H9 (cell line): ENCODE measurements around the gene ADGRA1. TPM values are rescaled to one million over a fixed set of nuclear protein-coding genes. Genes with fewer than 3 reads are reported as not detected.

ENCODE experiments used
- DNase-seq: peaks from one replicate; pipeline ENCODE4 v3.0.0-alpha.2; 2017
- H2AFZ ChIP-seq: one replicate; pipeline ENCODE4 v1.6.1; 2013; ENCODE audit warnings: mild to moderate bottlenecking, low read length, control low read depth, moderate library complexity
- H2AK5ac ChIP-seq: 2 replicates; pipeline ENCODE4 v1.6.1; 2013; ENCODE audit warnings: low read length, control low read depth, mixed read lengths; ENCODE audit not compliant: insufficient read length
- H2BK120ac ChIP-seq: one replicate; pipeline ENCODE4 v1.6.1; 2013; ENCODE audit warnings: low read depth, mild to moderate bottlenecking, low read length, control low read depth, inconsistent platforms; ENCODE audit not compliant: poor library complexity, severe bottlenecking
- H2BK12ac ChIP-seq: 2 replicates; pipeline ENCODE4 v1.6.1; 2013; ENCODE audit warnings: low read length, control low read depth, mixed read lengths, low read depth; ENCODE audit not compliant: insufficient read length
- H2BK15ac ChIP-seq: 2 replicates; pipeline ENCODE4 v1.6.1; 2013; ENCODE audit warnings: low read depth, low read length, control low read depth
- H2BK20ac ChIP-seq: one replicate; pipeline ENCODE4 v1.6.1; 2013; ENCODE audit warnings: low read depth, mild to moderate bottlenecking, low read length, control low read depth, inconsistent platforms; ENCODE audit not compliant: poor library complexity, severe bottlenecking
- H2BK5ac ChIP-seq: 2 replicates; pipeline ENCODE4 v1.6.1; 2013; ENCODE audit warnings: low read length, control low read depth, mixed read lengths; ENCODE audit not compliant: insufficient read length
- H3K14ac ChIP-seq: 2 replicates; pipeline ENCODE4 v1.6.1; 2013; ENCODE audit warnings: low read length, control low read depth; ENCODE audit not compliant: insufficient read depth
- H3K18ac ChIP-seq: 2 replicates; pipeline ENCODE4 v1.6.1; 2013; ENCODE audit warnings: low read depth, mild to moderate bottlenecking, mixed read lengths, low read length, control low read depth; ENCODE audit not compliant: insufficient read length
- H3K23ac ChIP-seq: 2 replicates; pipeline ENCODE4 v1.6.1; 2013; ENCODE audit warnings: low read length, control low read depth, mixed read lengths, low read depth; ENCODE audit not compliant: insufficient read length
- H3K23me2 ChIP-seq: 2 replicates; pipeline ENCODE4 v1.6.1; 2013; ENCODE audit warnings: low read depth, mild to moderate bottlenecking, mixed read lengths, low read length, control low read depth; ENCODE audit not compliant: insufficient read length, poor library complexity, severe bottlenecking
- H3K27ac ChIP-seq: 2 replicates; pipeline ENCODE4 v1.5.1; 2013; ENCODE audit warnings: low read length, control low read depth, mixed read lengths, low read depth; ENCODE audit not compliant: insufficient read length
- H3K27me3 ChIP-seq: 2 replicates; pipeline ENCODE4 v1.6.1; 2013; ENCODE audit warnings: low read length, control low read depth, inconsistent platforms; ENCODE audit not compliant: insufficient read depth
- H3K4ac ChIP-seq: 2 replicates; pipeline ENCODE4 v1.6.1; 2013; ENCODE audit warnings: low read depth, mild to moderate bottlenecking, control low read depth, inconsistent platforms, low read length, moderate library complexity
- H3K4me1 ChIP-seq: 2 replicates; pipeline ENCODE4 v1.6.1; 2013; ENCODE audit warnings: low read length, control low read depth, inconsistent platforms; ENCODE audit not compliant: insufficient read depth
- H3K4me2 ChIP-seq: 2 replicates; pipeline ENCODE4 v1.6.1; 2013; ENCODE audit warnings: low read length, control low read depth, mixed read lengths; ENCODE audit not compliant: insufficient read length, insufficient read depth
- H3K56ac ChIP-seq: 2 replicates; pipeline ENCODE4 v1.6.1; 2013; ENCODE audit warnings: low read depth, mild to moderate bottlenecking, mixed read lengths, low read length, control low read depth; ENCODE audit not compliant: insufficient read length
- H3K79me1 ChIP-seq: 2 replicates; pipeline ENCODE4 v1.6.1; 2013; ENCODE audit warnings: low read depth, mild to moderate bottlenecking, moderate library complexity, low read length, control low read depth, inconsistent platforms; ENCODE audit not compliant: insufficient read depth, poor library complexity, severe bottlenecking
- H3K79me2 ChIP-seq: 2 replicates; pipeline ENCODE4 v1.6.1; 2013; ENCODE audit warnings: low read length, control low read depth, inconsistent platforms; ENCODE audit not compliant: insufficient read depth
- H3K9ac ChIP-seq: 2 replicates; pipeline ENCODE4 v1.6.1; 2013; ENCODE audit warnings: low read length, control low read depth, mixed read lengths; ENCODE audit not compliant: insufficient read length; ENCODE audit errors: extremely low read depth
- H3K9me3 ChIP-seq: one replicate; pipeline ENCODE4 v1.6.1; 2013; ENCODE audit warnings: low read depth, low read length, inconsistent platforms; ENCODE audit not compliant: control insufficient read depth
- H3T11ph ChIP-seq: one replicate; pipeline ENCODE4 v1.6.1; 2013; ENCODE audit warnings: mild to moderate bottlenecking, low read length, control low read depth, inconsistent platforms
- H4K20me1 ChIP-seq: one replicate; pipeline ENCODE4 v1.6.1; 2013; ENCODE audit not compliant: control insufficient read depth, insufficient read length, insufficient read depth
- H4K5ac ChIP-seq: 2 replicates; pipeline ENCODE4 v1.6.1; 2013; ENCODE audit warnings: low read depth, mild to moderate bottlenecking, mixed read lengths, low read length, control low read depth; ENCODE audit not compliant: insufficient read length
- H4K8ac ChIP-seq: replicated peaks from 2 replicates; pipeline ENCODE4 v1.6.1; 2013; ENCODE audit warnings: low read length, control low read depth, mixed read lengths, low read depth; ENCODE audit not compliant: insufficient read length
- H4K91ac ChIP-seq: 2 replicates; pipeline ENCODE4 v1.6.1; 2013; ENCODE audit warnings: low read depth, mild to moderate bottlenecking, moderate library complexity, mixed read lengths, low read length, control low read depth; ENCODE audit not compliant: insufficient read length
- H3K27ac Mint-ChIP-seq, 3 experiments: 2 replicates in 2 of 3; 3 replicates in 1 of 3; pipeline ENCODE4 v1.8.0; 2020 to 2021; ENCODE audit warnings: mixed read lengths in 3 of 3, mild to moderate bottlenecking in 1 of 3, moderate library complexity in 1 of 3
- H3K27me3 Mint-ChIP-seq: 2 replicates; pipeline ENCODE4 v1.8.0; 2021; ENCODE audit warnings: low read depth, mild to moderate bottlenecking, moderate library complexity, mixed read lengths
- H3K36me3 Mint-ChIP-seq, 3 experiments: 2 replicates in 2 of 3; 3 replicates in 1 of 3; pipeline ENCODE4 v1.8.0; 2020 to 2021; ENCODE audit warnings: low read depth in 3 of 3, mixed read lengths in 3 of 3; ENCODE audit not compliant: insufficient read depth in 1 of 3
- H3K4me1 Mint-ChIP-seq, 2 experiments: 2 replicates each; pipeline ENCODE4 v1.8.0; 2020; ENCODE audit warnings: mixed read lengths in 2 of 2
- H3K4me3 Mint-ChIP-seq, 2 experiments: 2 replicates in 1 of 2; 3 replicates in 1 of 2; pipeline ENCODE4 v1.8.0; 2020 to 2021; ENCODE audit warnings: mild to moderate bottlenecking in 2 of 2, mixed read lengths in 2 of 2, moderate library complexity in 1 of 2
- H3K9me3 Mint-ChIP-seq, 2 experiments: 2 replicates in 1 of 2; 3 replicates in 1 of 2; pipeline ENCODE4 v1.8.0; 2020; ENCODE audit warnings: mild to moderate bottlenecking in 2 of 2, mixed read lengths in 2 of 2, moderate library complexity in 1 of 2
- CTCF ChIP-seq: fragments of 200-600 bp; sonication (generic); conservative IDR thresholded peaks from 3 replicates; pipeline ENCODE4 v1.8.0; 2021; ENCODE audit warnings: antibody characterized with exemption, mild to moderate bottlenecking
- WGBS: extraction: QIAGEN DNeasy Blood & Tissue Kit; methylation state at CpG from one replicate; pipeline ENCODE4 v1.1.7; 2013; ENCODE audit warnings: missing lambda C conversion rate, low lambda C conversion rate, mixed read lengths; ENCODE audit not compliant: insufficient read length; ENCODE audit errors: extremely low coverage; 5-methylcytosine and 5-hydroxymethylcytosine counted together
- total RNA-seq: library from RNA; stranded (reverse); gene quantifications from 2 replicates; pipeline ENCODE4 v1.2.1, GENCODE V29; 2021

Gene ADGRA1
- total RNA-seq, 1 experiment from 2014 or later = 0.11 TPM

- no CpG with 5 or more reads among the region's 18 CpGs for WGBS
- Histone ChIP-seq H3K18ac (no peak overlapping the region), H3K14ac (no peak overlapping the region), H4K5ac (no peak overlapping the region), H2AFZ (no peak overlapping the region), H2BK120ac (no peak overlapping the region), H3K56ac (no peak overlapping the region), H2BK20ac (no peak overlapping the region), H2BK15ac (no peak overlapping the region), H3K79me1 (no peaks in the 10 kb centered on the region), H2BK12ac (no peak overlapping the region), H3K9me3 (no peaks in the 10 kb centered on the region), H3K23ac (no peak overlapping the region), H2BK5ac (no peak overlapping the region), H3K79me2 (no peaks in the 10 kb centered on the region), H4K20me1 (no peaks in the 10 kb centered on the region), H3T11ph (no peak overlapping the region), H4K8ac (no peak overlapping the region), H3K27me3 (no peaks in the 10 kb centered on the region), H3K4me1 (no peaks in the 10 kb centered on the region), H3K4me2 (no peak overlapping the region), H3K23me2 (no peaks in the 10 kb centered on the region), H3K9ac (no peak overlapping the region), H4K91ac (no peak overlapping the region), H3K27ac (no peak overlapping the region), H3K4ac (no peak overlapping the region), H2AK5ac (no peak overlapping the region)
- no peak for TF ChIP-seq CTCF
- no peak for DNase-seq
- Mint-ChIP-seq H3K27ac (no peak overlapping the region), H3K4me3 (no peak overlapping the region), H3K36me3 (no peaks in the 10 kb centered on the region), H3K4me1 (peaks cover 0 to 4% of the 10 kb centered on the region in 2 experiments; a peak in 2 of 4 replicates), H3K27me3 (no peaks in the 10 kb centered on the region; the same call in 1 of the 2 replicates), H3K9me3 (no peaks in the 10 kb centered on the region)
These were observed 44.9 kb upstream of the ADGRA1 start for GRCh38 chr10:133042816-133043215.
